ENCODE results near the gene KCNJ5. TPM values are rescaled to one million over a fixed set of nuclear protein-coding genes. Genes with fewer than 3 reads are reported as not detected.

Gene KCNJ5
- total and polyA plus RNA-seq, 10 of the 15 experiments (the other 5 are each of a cell fraction or from before 2014, with no cell fraction given): 0.03 TPM; not detected in 8

GRCh38 chr11:128867277-128867676, 23.9 kb upstream of the KCNJ5 start, which contains the start of gene KCNJ1 (continued):
- TF ChIP-seq, protein P1, sequence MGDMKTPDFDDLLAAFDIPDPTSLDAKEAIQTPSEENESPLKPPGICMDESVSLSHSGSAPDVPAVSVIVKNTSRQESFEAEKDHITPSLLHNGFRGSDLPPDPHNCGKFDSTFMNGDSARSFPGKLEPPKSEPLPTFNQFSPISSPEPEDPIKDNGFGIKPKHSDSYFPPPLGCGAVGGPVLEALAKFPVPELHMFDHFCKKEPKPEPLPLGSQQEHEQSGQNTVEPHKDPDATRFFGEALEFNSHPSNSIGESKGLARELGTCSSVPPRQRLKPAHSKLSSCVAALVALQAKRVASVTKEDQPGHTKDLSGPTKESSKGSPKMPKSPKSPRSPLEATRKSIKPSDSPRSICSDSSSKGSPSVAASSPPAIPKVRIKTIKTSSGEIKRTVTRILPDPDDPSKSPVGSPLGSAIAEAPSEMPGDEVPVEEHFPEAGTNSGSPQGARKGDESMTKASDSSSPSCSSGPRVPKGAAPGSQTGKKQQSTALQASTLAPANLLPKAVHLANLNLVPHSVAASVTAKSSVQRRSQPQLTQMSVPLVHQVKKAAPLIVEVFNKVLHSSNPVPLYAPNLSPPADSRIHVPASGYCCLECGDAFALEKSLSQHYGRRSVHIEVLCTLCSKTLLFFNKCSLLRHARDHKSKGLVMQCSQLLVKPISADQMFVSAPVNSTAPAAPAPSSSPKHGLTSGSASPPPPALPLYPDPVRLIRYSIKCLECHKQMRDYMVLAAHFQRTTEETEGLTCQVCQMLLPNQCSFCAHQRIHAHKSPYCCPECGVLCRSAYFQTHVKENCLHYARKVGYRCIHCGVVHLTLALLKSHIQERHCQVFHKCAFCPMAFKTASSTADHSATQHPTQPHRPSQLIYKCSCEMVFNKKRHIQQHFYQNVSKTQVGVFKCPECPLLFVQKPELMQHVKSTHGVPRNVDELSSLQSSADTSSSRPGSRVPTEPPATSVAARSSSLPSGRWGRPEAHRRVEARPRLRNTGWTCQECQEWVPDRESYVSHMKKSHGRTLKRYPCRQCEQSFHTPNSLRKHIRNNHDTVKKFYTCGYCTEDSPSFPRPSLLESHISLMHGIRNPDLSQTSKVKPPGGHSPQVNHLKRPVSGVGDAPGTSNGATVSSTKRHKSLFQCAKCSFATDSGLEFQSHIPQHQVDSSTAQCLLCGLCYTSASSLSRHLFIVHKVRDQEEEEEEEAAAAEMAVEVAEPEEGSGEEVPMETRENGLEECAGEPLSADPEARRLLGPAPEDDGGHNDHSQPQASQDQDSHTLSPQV (IDR thresholded peaks at IDR 0.05): no peak
- TF ChIP-seq FOXK2 (IDR thresholded peaks at IDR 0.05): no peak
- no peak for TF ChIP-seq FOXM1 (IDR thresholded peaks at IDR 0.05; ENCODE audit: low read depth, low read length)
- no peak for TF ChIP-seq WRNIP1 (IDR thresholded peaks at IDR 0.05; ENCODE audit: borderline replicate concordance, low read depth, low read length)
- no peak for TF ChIP-seq YBX1 (IDR thresholded peaks at IDR 0.05)
- no peak for TF ChIP-seq ZSCAN29 (IDR thresholded peaks at IDR 0.05)

DNA sequence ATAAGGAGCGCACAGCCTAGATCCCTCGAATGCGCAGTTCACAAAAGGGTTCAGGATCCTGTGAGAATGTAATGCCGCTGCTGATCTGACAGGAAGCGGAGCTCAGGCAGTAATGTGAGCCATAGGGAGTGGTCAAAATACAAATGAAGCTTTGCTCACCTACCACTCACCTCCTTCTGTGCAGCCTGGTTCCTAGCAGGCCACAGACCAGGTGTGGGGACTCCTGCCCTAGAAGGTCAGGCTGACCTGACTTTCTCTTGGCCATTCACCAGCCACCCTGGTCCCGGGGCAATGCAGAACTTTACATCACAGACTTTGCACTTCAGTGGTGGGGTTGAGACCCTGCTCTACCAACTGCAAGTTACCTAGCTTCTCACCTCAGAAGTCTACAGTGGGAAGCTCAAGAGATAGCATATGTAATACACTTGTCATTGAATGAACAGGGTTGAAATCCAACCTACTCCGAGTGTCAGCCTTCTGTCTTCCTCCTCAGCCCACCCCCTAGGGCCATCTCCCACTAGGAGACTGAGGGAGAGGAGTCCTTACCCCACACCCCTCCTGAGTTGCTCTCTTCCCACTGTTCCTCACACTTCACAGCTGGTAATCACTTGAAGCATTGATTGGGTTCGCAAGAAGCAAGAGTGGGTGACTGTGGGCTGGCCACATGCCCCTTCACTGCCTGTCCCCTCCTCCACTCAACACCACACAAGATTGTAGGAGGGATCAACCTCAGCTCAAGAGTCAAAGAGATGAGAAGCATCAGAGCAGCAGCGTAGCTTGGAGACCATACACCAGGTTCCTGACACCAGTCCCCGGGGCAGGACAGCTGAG, 22.1 kb upstream of the KCNJ5 start:
- Histone ChIP-seq H3K4me3 (no peak overlapping the region), H3K9me3 (replicated peaks; ENCODE audit: control insufficient read depth, insufficient read depth, low read length) (no peaks in the 10 kb centered on the region), H3K27me3 (replicated peaks in 1 of 2; ENCODE audit: control insufficient read depth in 2 of 2, insufficient read depth in 2 of 2, low read length in 1 of 2) (peaks cover 0 to 2% of the 10 kb centered on the region in 2 experiments; a peak in 2 of 4 replicates), H3K36me3 (ENCODE audit: control insufficient read depth in 2 of 2, insufficient read depth in 2 of 2, low read length in 1 of 2) (no peaks in the 10 kb centered on the region), H4K20me1 (ENCODE audit: control insufficient read depth, insufficient read depth) (no peaks in the 10 kb centered on the region), H3K79me2 (ENCODE audit: control insufficient read depth, insufficient read depth, low read length) (no peaks in the 10 kb centered on the region), H3K4me1 (ENCODE audit: control insufficient read depth, insufficient read depth, low read length) (no peaks in the 10 kb centered on the region), H3K4me2 (ENCODE audit: control insufficient read depth, insufficient read depth) (no peak overlapping the region), H3K27ac (ENCODE audit: control insufficient read depth, insufficient read depth) (no peak overlapping the region), H3K9ac (ENCODE audit: control insufficient read depth, insufficient read depth, low read length) (no peak overlapping the region), H2AFZ (ENCODE audit: control insufficient read depth, low read depth, low read length) (no peak overlapping the region)
- POLR2A ChIA-PET: no interaction called here
- CTCF ChIA-PET: interaction anchor here (0.5 to 0.9 kb wide), 2 partner anchors 16 to 23 kb away, joined by 3 read pairs; no protein-coding TSS in a partner anchor
- TF ChIP-seq POLR2AphosphoS2 (IDR thresholded peaks at IDR 0.05; ENCODE audit: low read depth, low read length) (no peak), MTA2 (IDR thresholded peaks at IDR 0.05; ENCODE audit: low read depth) (no peak)
- TF ChIP-seq, protein P2, sequence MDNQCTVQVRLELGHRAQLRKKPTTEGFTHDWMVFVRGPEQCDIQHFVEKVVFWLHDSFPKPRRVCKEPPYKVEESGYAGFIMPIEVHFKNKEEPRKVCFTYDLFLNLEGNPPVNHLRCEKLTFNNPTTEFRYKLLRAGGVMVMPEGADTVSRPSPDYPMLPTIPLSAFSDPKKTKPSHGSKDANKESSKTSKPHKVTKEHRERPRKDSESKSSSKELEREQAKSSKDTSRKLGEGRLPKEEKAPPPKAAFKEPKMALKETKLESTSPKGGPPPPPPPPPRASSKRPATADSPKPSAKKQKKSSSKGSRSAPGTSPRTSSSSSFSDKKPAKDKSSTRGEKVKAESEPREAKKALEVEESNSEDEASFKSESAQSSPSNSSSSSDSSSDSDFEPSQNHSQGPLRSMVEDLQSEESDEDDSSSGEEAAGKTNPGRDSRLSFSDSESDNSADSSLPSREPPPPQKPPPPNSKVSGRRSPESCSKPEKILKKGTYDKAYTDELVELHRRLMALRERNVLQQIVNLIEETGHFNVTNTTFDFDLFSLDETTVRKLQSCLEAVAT (IDR thresholded peaks at IDR 0.05): no peak
- in situ Hi-C loops (cut with MboI) (no loop called here), intact Hi-C loops (cut with micrococcal nuclease; ENCODE audit: unreplicated experiment) (no loop called here)
- RAD21 ChIA-PET (ENCODE audit: unreplicated experiment): interaction anchor here (1.1 kb wide), 1 partner anchor 87 kb away, joined by 3 read pairs; no protein-coding TSS in a partner anchor
- BruUV-seq (replicated peaks): no TSS peak
- no peak for DNase-seq (ENCODE audit: low read depth, low spot score)
- WGBS (ENCODE audit: insufficient coverage, insufficient replicate concordance, low lambda C conversion rate, missing lambda C conversion rate): 66% methylated on average over 10 of the region's 10 CpGs
- SMC1A ChIA-PET (ENCODE audit: uncharacterized antibody, unreplicated experiment): no interaction called here
- no peak for ATAC-seq
- no peak for FAIRE-seq
